Heart left ventricle (tissue), 13 donors: Measurements from ENCODE around the gene CHD5.

Experiments used
- POLR2A ChIP-seq, 2 donors: fragments of 450-650 bp; IDR thresholded peaks; one replicate each; pipeline ENCODE4 v1.6.1; 2017; ENCODE audit warnings: antibody characterized with exemption in 2 of 2, mild to moderate bottlenecking in 2 of 2, moderate library complexity in 2 of 2
- TF ChIP-seq, protein P1 (sequence below), 12 donors: fragments of 200-600 bp; sonication (generic) in 4 of 12; IDR thresholded peaks; one replicate each; pipeline versions ENCODE4 v1.5.0 to v1.8.0; 2018 to 2022; ENCODE audit warnings: antibody characterized with exemption in 12 of 12, mild to moderate bottlenecking in 5 of 12
- donor health status: ischemic (EF 13 %, LVEDD 7.1; RV severe dilation, severe dysfunction).
- donor health status: DM: no; HTN: yes; CAD: no.
- donor health status: DM: no; HTN: no; CAD: no.
- donor health status: ischemic (EF 25% LVEDD 6.9; RV normal size, moderate dysfunction).
- donor health status: ischemic (EF 25% LVEDD 5.7; RV mildly dilated, moderate dysfunction).
- donor health status: ischemic (EF 35%, LVEDD 5.7; RV mildly dilated, moderate dysfunction).
- donor health status: nonischemic (EF 11% LVEDD 7.7; RV severe dilation, severe dysfunction).
- donor health status: DM: yes; HTN: yes; CAD: no.
- donor health status: PGD.
- donor health status: ischemic (EF 29% LVEDD 5.4; RV normal size, mild dysfunction).
- donor health status: nonischemic (EF 23%, LVEDD 6.1; RV moderate dilation, normal function).

DNA sequence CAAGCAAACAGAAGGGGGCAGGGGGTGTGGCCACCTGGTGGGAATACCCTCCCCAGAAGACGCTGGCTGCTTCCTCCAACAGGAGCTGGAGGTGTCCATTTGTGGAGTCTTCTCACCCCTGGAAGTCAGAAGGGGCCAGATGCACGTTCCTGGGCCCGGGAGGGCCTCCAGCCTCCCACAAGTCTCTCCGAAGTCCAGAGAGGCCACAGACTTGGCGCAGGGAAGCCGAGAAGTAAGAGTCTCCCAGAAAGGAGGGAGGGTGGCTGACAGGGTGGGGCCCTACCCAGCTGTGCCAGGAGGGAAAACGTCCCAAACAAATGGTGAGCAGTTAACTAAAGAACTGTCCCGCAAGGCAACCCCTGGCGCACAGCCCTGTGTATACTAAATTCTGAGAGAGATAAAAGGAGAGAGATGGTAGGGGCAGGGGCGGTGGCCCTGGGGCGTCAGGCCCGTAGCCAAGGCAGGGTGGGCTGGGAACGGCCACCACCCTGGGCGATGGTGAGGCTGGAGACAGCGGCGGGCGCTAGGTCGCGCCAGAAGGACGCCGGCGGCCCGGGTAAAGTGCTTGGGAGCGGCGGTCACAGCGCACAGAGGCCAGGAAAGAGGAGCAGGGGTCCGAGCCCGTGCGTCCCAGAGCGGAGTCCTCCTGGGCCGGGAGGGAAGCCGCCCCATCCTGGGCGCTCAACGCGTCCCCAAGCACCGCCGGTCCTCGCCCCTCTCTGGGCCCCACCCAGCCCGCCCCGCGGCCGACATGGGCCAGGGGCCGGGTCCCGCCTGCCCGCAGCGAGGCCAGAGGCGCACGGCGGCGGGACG is 1.2 kb downstream of the CHD5 start:
- TF ChIP-seq, protein P1, sequence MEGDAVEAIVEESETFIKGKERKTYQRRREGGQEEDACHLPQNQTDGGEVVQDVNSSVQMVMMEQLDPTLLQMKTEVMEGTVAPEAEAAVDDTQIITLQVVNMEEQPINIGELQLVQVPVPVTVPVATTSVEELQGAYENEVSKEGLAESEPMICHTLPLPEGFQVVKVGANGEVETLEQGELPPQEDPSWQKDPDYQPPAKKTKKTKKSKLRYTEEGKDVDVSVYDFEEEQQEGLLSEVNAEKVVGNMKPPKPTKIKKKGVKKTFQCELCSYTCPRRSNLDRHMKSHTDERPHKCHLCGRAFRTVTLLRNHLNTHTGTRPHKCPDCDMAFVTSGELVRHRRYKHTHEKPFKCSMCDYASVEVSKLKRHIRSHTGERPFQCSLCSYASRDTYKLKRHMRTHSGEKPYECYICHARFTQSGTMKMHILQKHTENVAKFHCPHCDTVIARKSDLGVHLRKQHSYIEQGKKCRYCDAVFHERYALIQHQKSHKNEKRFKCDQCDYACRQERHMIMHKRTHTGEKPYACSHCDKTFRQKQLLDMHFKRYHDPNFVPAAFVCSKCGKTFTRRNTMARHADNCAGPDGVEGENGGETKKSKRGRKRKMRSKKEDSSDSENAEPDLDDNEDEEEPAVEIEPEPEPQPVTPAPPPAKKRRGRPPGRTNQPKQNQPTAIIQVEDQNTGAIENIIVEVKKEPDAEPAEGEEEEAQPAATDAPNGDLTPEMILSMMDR (IDR thresholded peaks at IDR 0.05), result no peak
- TF ChIP-seq POLR2A (IDR thresholded peaks at IDR 0.05), result no peak
